ENCODE data around the gene KCNIP4. TPM values are rescaled to one million over a fixed set of nuclear protein-coding genes. Genes with fewer than 3 reads are reported as not detected.

KCNIP4 gene
- total and polyA plus RNA-seq, 2 of the 4 experiments (the other 2 are of a cell fraction) = not detected

DNA sequence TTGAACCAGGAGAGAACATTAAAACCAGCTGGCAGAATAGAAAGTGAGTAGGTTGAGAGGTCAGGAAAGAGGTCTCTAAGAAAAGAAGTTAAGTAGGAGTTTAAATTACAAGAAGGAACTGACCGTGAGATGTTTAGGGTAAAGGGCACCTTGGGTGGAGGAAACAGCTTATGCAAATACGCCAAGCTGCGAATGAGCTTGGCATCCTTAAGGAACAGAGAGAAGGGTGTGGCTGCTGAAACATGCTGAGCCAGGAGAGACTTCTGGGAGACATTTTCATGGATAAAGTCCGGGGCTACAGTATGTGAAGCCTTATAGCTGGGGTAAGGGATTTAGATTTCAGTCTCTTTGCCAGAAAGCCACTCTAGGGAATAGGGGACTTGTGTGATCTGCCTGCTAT is 249.1 kb downstream of the KCNIP4 start:
- Histone ChIP-seq H3K4ac (ENCODE audit: low read depth, low read length) (no peak overlapping the region), H2BK5ac (ENCODE audit: low read depth, low read length, poor library complexity, severe bottlenecking) (no peak overlapping the region)
- CTCF ChIA-PET = no interaction called here

More for the DNA sequence above, 249.1 kb downstream of the KCNIP4 start:
- Histone ChIP-seq H2AFZ (replicated peaks; ENCODE audit: low read length, poor library complexity) (no peak overlapping the region), H3K27ac (ENCODE audit: insufficient read depth, low read length) (no peak overlapping the region), H3K4me1 (ENCODE audit: control insufficient read depth, insufficient read depth, low read length) (no peaks in the 10 kb centered on the region), H2BK120ac (ENCODE audit: low read depth, low read length) (no peak overlapping the region), H3K9me1 (ENCODE audit: insufficient read depth, low read length) (no peaks in the 10 kb centered on the region), H3K9ac (ENCODE audit: low read depth, low read length) (no peak overlapping the region), H2AK9ac (replicated peaks; ENCODE audit: low read depth, low read length, poor library complexity) (no peak overlapping the region), H4K91ac (ENCODE audit: insufficient read depth, low read depth, low read length) (no peak overlapping the region), H3K14ac (replicated peaks; ENCODE audit: low read depth, low read length) (no peak overlapping the region), H4K8ac (ENCODE audit: low read depth in 2 of 2, low read length in 2 of 2) (no peak overlapping the region), H3K23ac (ENCODE audit: low read depth, low read length) (no peak overlapping the region), H2BK15ac (ENCODE audit: low read depth, low read length) (no peak overlapping the region), H3K4me3 (ENCODE audit: insufficient read depth, low read depth, low read length) (no peak overlapping the region), H2AK5ac (ENCODE audit: low read depth, low read length) (no peak overlapping the region), H3K9me3 (ENCODE audit: control insufficient read depth, insufficient read depth, low read length) (no peaks in the 10 kb centered on the region), H4K20me1 (ENCODE audit: insufficient read depth, low read length) (no peaks in the 10 kb centered on the region), H2BK20ac (ENCODE audit: low read depth, low read length) (no peak overlapping the region), H3K27me3 (ENCODE audit: control insufficient read depth, insufficient read depth, low read length) (no peaks in the 10 kb centered on the region), H3K4me2 (ENCODE audit: low read depth, low read length) (no peak overlapping the region), H3K79me1 (ENCODE audit: low read depth in 1 of 2, low read length in 2 of 2) (no peaks in the 10 kb centered on the region), H3K18ac (ENCODE audit: low read depth, low read length) (no peak overlapping the region), H4K5ac (ENCODE audit: low read depth, low read length) (no peak overlapping the region), H3K36me3 (ENCODE audit: control insufficient read depth, insufficient read depth, low read length) (no peaks in the 10 kb centered on the region), H3K56ac (ENCODE audit: extremely low read depth, insufficient read depth, low read length) (no peak overlapping the region)
- TF ChIP-seq RCOR1 (IDR thresholded peaks at IDR 0.05; ENCODE audit: insufficient replicate concordance, low read length) (no peak), MAFK (IDR thresholded peaks at IDR 0.05; ENCODE audit: low read depth, low read length) (no peak)
- in situ Hi-C loops (cut with MboI; ENCODE audit: low sequenced_read_pairs) (no loop called here), intact Hi-C loops (cut with micrococcal nuclease) (no loop called here), dilution Hi-C loops (cut with HindIII; ENCODE audit: low sequenced_read_pairs, unreplicated experiment) (no loop called here)
- POLR2A ChIA-PET (ENCODE audit: unreplicated experiment) = no interaction called here
- BruUV-seq (replicated peaks) = no TSS peak
- DNase-seq (no peak), ATAC-seq (ENCODE audit: low read depth) (no peak)
- WGBS, 2 experiments (ENCODE audit: extremely low coverage in 2 of 2, insufficient read length in 1 of 2) = 80% methylated on average over 1 of the region's 4 CpGs; no CpG with 5 or more reads in 1 of the 2 experiments
